Rectal smooth muscle tissue (tissue), 1 donor: ENCODE results near the gene DDX54.

Experiments used
- H3K27ac ChIP-seq: one replicate; pipeline ENCODE4 v1.7.0; 2013; ENCODE audit warnings: low read depth, low read length, inconsistent platforms
- H3K27me3 ChIP-seq: one replicate; pipeline ENCODE4 v1.7.0; 2013; ENCODE audit warnings: low read length; ENCODE audit not compliant: control insufficient read depth, insufficient read depth
- H3K36me3 ChIP-seq: one replicate; pipeline ENCODE4 v1.7.0; 2013; ENCODE audit warnings: low read length; ENCODE audit not compliant: control insufficient read depth, insufficient read depth
- H3K4me1 ChIP-seq: one replicate; pipeline ENCODE4 v1.7.0; 2013; ENCODE audit warnings: low read length; ENCODE audit not compliant: control insufficient read depth, insufficient read depth
- H3K4me3 ChIP-seq: one replicate; pipeline ENCODE4 v1.7.0; 2013; ENCODE audit warnings: low read length
- H3K9ac ChIP-seq: one replicate; pipeline ENCODE4 v1.7.0; 2013; ENCODE audit warnings: low read length

DDX54 gene

GRCh38 chr12:113162102-113163029 lies 22.9 kb downstream of the DDX54 start:
- H3K27ac ChIP-seq: no peak overlapping the region
- no peak overlapping the region for H3K4me3 ChIP-seq
- H3K4me1 ChIP-seq: no peaks in the 10 kb centered on the region
- no peaks in the 10 kb centered on the region for H3K27me3 ChIP-seq
- peaks cover 65% of the 10 kb centered on the region for H3K36me3 ChIP-seq
- no peak overlapping the region for H3K9ac ChIP-seq

GRCh38 chr12:113161415-113162016 lies 23.8 kb downstream of the DDX54 start:
- H3K4me1 ChIP-seq: no peaks in the 10 kb centered on the region
- H3K36me3 ChIP-seq: peaks cover 57% of the 10 kb centered on the region
- H3K9ac ChIP-seq: no peak overlapping the region
- H3K27me3 ChIP-seq: no peaks in the 10 kb centered on the region
- no peak overlapping the region for H3K27ac ChIP-seq
- H3K4me3 ChIP-seq: no peak overlapping the region

- no peak overlapping the region for H3K27ac ChIP-seq
- peaks cover 45% of the 10 kb centered on the region for H3K36me3 ChIP-seq
- no peaks in the 10 kb centered on the region for H3K4me1 ChIP-seq
- no peak overlapping the region for H3K9ac ChIP-seq
- no peak overlapping the region for H3K4me3 ChIP-seq
- no peaks in the 10 kb centered on the region for H3K27me3 ChIP-seq
These were observed 25.3 kb downstream of the DDX54 start for GRCh38 chr12:113159937-113160336.

GRCh38 chr12:113158439-113159203 lies 26.7 kb downstream of the DDX54 start:
- Histone ChIP-seq H3K4me3 (no peak overlapping the region), H3K36me3 (peaks cover 39% of the 10 kb centered on the region), H3K27me3 (peaks cover 7% of the 10 kb centered on the region), H3K9ac (no peak overlapping the region), H3K27ac (no peak overlapping the region), H3K4me1 (no peaks in the 10 kb centered on the region)

GRCh38 chr12:113157218-113157859 lies 27.9 kb downstream of the DDX54 start:
- H3K4me3 ChIP-seq: no peak overlapping the region
- no peaks in the 10 kb centered on the region for H3K4me1 ChIP-seq
- H3K36me3 ChIP-seq: peaks cover 28% of the 10 kb centered on the region
- peaks cover 11% of the 10 kb centered on the region for H3K27me3 ChIP-seq
- H3K27ac ChIP-seq: no peak overlapping the region
- H3K9ac ChIP-seq: no peak overlapping the region

- Histone ChIP-seq H3K27ac (no peak overlapping the region), H3K4me1 (no peaks in the 10 kb centered on the region), H3K27me3 (peaks cover 17% of the 10 kb centered on the region), H3K9ac (no peak overlapping the region), H3K4me3 (no peak overlapping the region), H3K36me3 (peaks cover 21% of the 10 kb centered on the region)
These were observed 29.6 kb downstream of the DDX54 start for GRCh38 chr12:113155646-113156045.

- peaks cover 17% of the 10 kb centered on the region for H3K36me3 ChIP-seq
- H3K9ac ChIP-seq: no peak overlapping the region
- no peak overlapping the region for H3K4me3 ChIP-seq
- no peaks in the 10 kb centered on the region for H3K4me1 ChIP-seq
- H3K27ac ChIP-seq: no peak overlapping the region
- H3K27me3 ChIP-seq: peaks cover 17% of the 10 kb centered on the region
These were observed 30.2 kb downstream of the DDX54 start for GRCh38 chr12:113155060-113155459.

GRCh38 chr12:113154351-113154973 lies 30.8 kb downstream of the DDX54 start:
- Histone ChIP-seq H3K27me3 (peaks cover 17% of the 10 kb centered on the region), H3K36me3 (peaks cover 14% of the 10 kb centered on the region), H3K4me1 (no peaks in the 10 kb centered on the region), H3K27ac (no peak overlapping the region), H3K9ac (no peak overlapping the region), H3K4me3 (peak overlapping the region; percentile 35)

GRCh38 chr12:113152835-113153814 lies 32.2 kb downstream of the DDX54 start:
- Histone ChIP-seq H3K9ac (no peak overlapping the region), H3K4me3 (peak overlapping the region; percentile 64), H3K27ac (no peak overlapping the region), H3K36me3 (peaks cover 4% of the 10 kb centered on the region), H3K27me3 (peaks cover 17% of the 10 kb centered on the region), H3K4me1 (no peaks in the 10 kb centered on the region)

GRCh38 chr12:113152196-113152834 lies 33.0 kb downstream of the DDX54 start:
- Histone ChIP-seq H3K36me3 (no peaks in the 10 kb centered on the region), H3K9ac (no peak overlapping the region), H3K4me1 (no peaks in the 10 kb centered on the region), H3K27ac (no peak overlapping the region), H3K27me3 (peaks cover 17% of the 10 kb centered on the region), H3K4me3 (peak overlapping the region; percentile 64)
